Right lobe of liver (tissue), 4 donors: ENCODE measurements around the gene SCUBE3.

Source experiments
- CTCF ChIP-seq, 4 donors: fragments of 200-600 bp in 3 of 4; fragments of 450-650 bp in 1 of 4; IDR thresholded peaks; one replicate each; pipeline versions ENCODE4 v1.5.1 to v1.8.0; 2016 to 2022; ENCODE audit warnings: antibody characterized with exemption in 4 of 4, mild to moderate bottlenecking in 2 of 4
- POLR2A ChIP-seq: fragments of 450-650 bp; IDR thresholded peaks from one replicate; pipeline ENCODE4 v1.6.1; 2017; ENCODE audit warnings: antibody characterized with exemption, mild to moderate bottlenecking
- donor health status: DM: no; HTN: no; CAD: no.
- donor health status: DM: no; HTN: no; CAD: no.
- donor health status: DM: no; HTN: yes; CAD: no.

- TF ChIP-seq CTCF (IDR thresholded peaks at IDR 0.05) (no peak), POLR2A (no peak)
These were observed 2.1 kb downstream of the SCUBE3 start for GRCh38 chr6:35215665-35216411.
